GM12872 (cell line): ENCODE data around the gene VANGL2.

Experiments
- CTCF ChIP-seq: IDR thresholded peaks from 3 replicates; pipeline ENCODE4 v1.5.1; 2011; ENCODE audit warnings: low read depth, mild to moderate bottlenecking, low read length, moderate library complexity; ENCODE audit not compliant: insufficient read depth

VANGL2 gene

GRCh38 chr1:160397651-160398050, 2.7 kb upstream of the VANGL2 start:
- TF ChIP-seq CTCF, result no peak

GRCh38 chr1:160398823-160399222, 1.5 kb upstream of the VANGL2 start:
- TF ChIP-seq CTCF, result no peak

- TF ChIP-seq CTCF, result no peak
These were observed 681 bp upstream of the VANGL2 start for GRCh38 chr1:160399544-160400222.

GRCh38 chr1:160400646-160401486, 502 bp downstream of the VANGL2 start:
- TF ChIP-seq CTCF, result no peak

GRCh38 chr1:160401487-160401805, 1.1 kb downstream of the VANGL2 start:
- no peak for TF ChIP-seq CTCF

- TF ChIP-seq CTCF, result no peak
These were observed 1.8 kb downstream of the VANGL2 start for GRCh38 chr1:160402001-160402795.

GRCh38 chr1:160403244-160403643, 2.9 kb downstream of the VANGL2 start:
- no peak for TF ChIP-seq CTCF
